ENCODE results near the gene KRTAP5-3. TPM values are rescaled to one million over a fixed set of nuclear protein-coding genes. Genes with fewer than 3 reads are reported as not detected.

Gene KRTAP5-3
- total and polyA plus RNA-seq, 4 donors: not detected

- H3K36me3 ChIP-seq (ENCODE audit: control insufficient read depth in 1 of 2, insufficient read depth in 2 of 2, low read length in 1 of 2): no peaks in the 10 kb centered on the region
- H3K9me3 ChIP-seq (ENCODE audit: control insufficient read depth, low read length): no peaks in the 10 kb centered on the region
- no peaks in the 10 kb centered on the region for H3K4me1 ChIP-seq (ENCODE audit: control insufficient read depth in 1 of 2, insufficient read depth in 2 of 2, low read length in 2 of 2)
- no peak for DNase-seq
- intact Hi-C loops (cut with DNase I): no loop called here
- no peak for ATAC-seq (ENCODE audit: low FRiP score)
- WGBS, 2 donors: 68 to 76% methylated on average over 7 of the region's 7 CpGs
- no peaks in the 10 kb centered on the region for H3K27me3 ChIP-seq (ENCODE audit: control insufficient read depth in 1 of 2, insufficient read depth in 2 of 2, low read length in 1 of 2)
- no peak overlapping the region for H3K4me3 ChIP-seq (ENCODE audit: low read length in 2 of 2)
- H3K27ac ChIP-seq (ENCODE audit: low read depth in 1 of 2, low read length in 2 of 2): no peak overlapping the region
Observed at GRCh38 chr11:1567721-1568100, 40.6 kb downstream of the KRTAP5-3 start.

GRCh38 chr11:1567052-1567720 is 41.1 kb downstream of the KRTAP5-3 start:
- H3K27ac ChIP-seq (ENCODE audit: low read depth in 1 of 2, low read length in 2 of 2): no peak overlapping the region
- ATAC-seq (ENCODE audit: low FRiP score): no peak

GRCh38 chr11:1566381-1567051 is 41.7 kb downstream of the KRTAP5-3 start:
- DNase-seq (no peak), ATAC-seq (ENCODE audit: low FRiP score) (no peak)
- WGBS, 2 donors: 76 to 80% methylated on average over 20 of the region's 20 CpGs
- H3K27ac ChIP-seq (ENCODE audit: low read depth in 1 of 2, low read length in 2 of 2): no peak overlapping the region
- no peaks in the 10 kb centered on the region for H3K36me3 ChIP-seq (ENCODE audit: control insufficient read depth in 1 of 2, insufficient read depth in 2 of 2, low read length in 1 of 2)
- intact Hi-C loops (cut with DNase I): no loop called here
- no peaks in the 10 kb centered on the region for H3K27me3 ChIP-seq (ENCODE audit: control insufficient read depth in 1 of 2, insufficient read depth in 2 of 2, low read length in 1 of 2)
- H3K4me1 ChIP-seq (ENCODE audit: control insufficient read depth in 1 of 2, insufficient read depth in 2 of 2, low read length in 2 of 2): no peaks in the 10 kb centered on the region
- H3K9me3 ChIP-seq (ENCODE audit: control insufficient read depth, low read length): no peaks in the 10 kb centered on the region
- no peak overlapping the region for H3K4me3 ChIP-seq (ENCODE audit: low read length in 2 of 2)

More at GRCh38 chr11:1567052-1567720, 41.1 kb downstream of the KRTAP5-3 start:
- no peak overlapping the region for H3K4me3 ChIP-seq (ENCODE audit: low read length in 2 of 2)
- intact Hi-C loops (cut with DNase I): no loop called here
- no peaks in the 10 kb centered on the region for H3K9me3 ChIP-seq (ENCODE audit: control insufficient read depth, low read length)
- no peaks in the 10 kb centered on the region for H3K27me3 ChIP-seq (ENCODE audit: control insufficient read depth in 1 of 2, insufficient read depth in 2 of 2, low read length in 1 of 2)
- peak; percentile 47 to 75 for DNase-seq
- 65 to 74% methylated on average over 12 to 13 of the region's 13 CpGs for WGBS, 2 donors
- H3K36me3 ChIP-seq (ENCODE audit: control insufficient read depth in 1 of 2, insufficient read depth in 2 of 2, low read length in 1 of 2): no peaks in the 10 kb centered on the region
- no peaks in the 10 kb centered on the region for H3K4me1 ChIP-seq (ENCODE audit: control insufficient read depth in 1 of 2, insufficient read depth in 2 of 2, low read length in 2 of 2)

- no peak for ATAC-seq (ENCODE audit: low FRiP score)
- WGBS, 2 donors: 79 to 81% methylated on average over 5 of the region's 5 CpGs
- no peaks in the 10 kb centered on the region for H3K36me3 ChIP-seq (ENCODE audit: control insufficient read depth in 1 of 2, insufficient read depth in 2 of 2, low read length in 1 of 2)
- no peak for DNase-seq
- intact Hi-C loops (cut with DNase I): no loop called here
- H3K9me3 ChIP-seq (ENCODE audit: control insufficient read depth, low read length): no peaks in the 10 kb centered on the region
- H3K4me1 ChIP-seq (ENCODE audit: control insufficient read depth in 1 of 2, insufficient read depth in 2 of 2, low read length in 2 of 2): no peaks in the 10 kb centered on the region
- no peak overlapping the region for H3K27ac ChIP-seq (ENCODE audit: low read depth in 1 of 2, low read length in 2 of 2)
- H3K4me3 ChIP-seq (ENCODE audit: low read length in 2 of 2): no peak overlapping the region
- no peaks in the 10 kb centered on the region for H3K27me3 ChIP-seq (ENCODE audit: control insufficient read depth in 1 of 2, insufficient read depth in 2 of 2, low read length in 1 of 2)
Observed at GRCh38 chr11:1565904-1566247, 42.4 kb downstream of the KRTAP5-3 start.

GRCh38 chr11:1565173-1565903 is 42.9 kb downstream of the KRTAP5-3 start:
- 68 to 69% methylated on average over 28 of the region's 28 CpGs for WGBS, 2 donors
- intact Hi-C loops (cut with DNase I): no loop called here
- Histone ChIP-seq H3K9me3 (ENCODE audit: control insufficient read depth, low read length) (no peaks in the 10 kb centered on the region), H3K4me3 (ENCODE audit: low read length in 2 of 2) (no peak overlapping the region), H3K27ac (ENCODE audit: low read depth in 1 of 2, low read length in 2 of 2) (no peak overlapping the region), H3K4me1 (ENCODE audit: control insufficient read depth in 1 of 2, insufficient read depth in 2 of 2, low read length in 2 of 2) (no peaks in the 10 kb centered on the region), H3K27me3 (ENCODE audit: control insufficient read depth in 1 of 2, insufficient read depth in 2 of 2, low read length in 1 of 2) (no peaks in the 10 kb centered on the region), H3K36me3 (ENCODE audit: control insufficient read depth in 1 of 2, insufficient read depth in 2 of 2, low read length in 1 of 2) (no peaks in the 10 kb centered on the region)
- ATAC-seq (ENCODE audit: low FRiP score) (no peak), DNase-seq (peak; percentile 43 to 75)

- no peaks in the 10 kb centered on the region for H3K27me3 ChIP-seq (ENCODE audit: control insufficient read depth in 1 of 2, insufficient read depth in 2 of 2, low read length in 1 of 2)
- no peaks in the 10 kb centered on the region for H3K9me3 ChIP-seq (ENCODE audit: control insufficient read depth, low read length)
- H3K4me3 ChIP-seq (ENCODE audit: low read length in 2 of 2): no peak overlapping the region
- H3K27ac ChIP-seq (ENCODE audit: low read depth in 1 of 2, low read length in 2 of 2): peak overlapping the region in 1 of 2 donors; percentile 4
- WGBS, 2 donors: 24 to 35% methylated on average over 16 of the region's 16 CpGs
- intact Hi-C loops (cut with DNase I): no loop called here
- DNase-seq (peak; percentile 83 to 94), ATAC-seq (ENCODE audit: low FRiP score) (no peak)
- no peaks in the 10 kb centered on the region for H3K4me1 ChIP-seq (ENCODE audit: control insufficient read depth in 1 of 2, insufficient read depth in 2 of 2, low read length in 2 of 2)
- H3K36me3 ChIP-seq (ENCODE audit: control insufficient read depth in 1 of 2, insufficient read depth in 2 of 2, low read length in 1 of 2): no peaks in the 10 kb centered on the region
Observed at GRCh38 chr11:1564535-1565172, 43.6 kb downstream of the KRTAP5-3 start.

- H3K27ac ChIP-seq (ENCODE audit: low read depth in 1 of 2, low read length in 2 of 2): no peak overlapping the region
- DNase-seq: peak in 1 of 2 donors; percentile 43
- H3K9me3 ChIP-seq (ENCODE audit: control insufficient read depth, low read length): no peaks in the 10 kb centered on the region
- no peak for ATAC-seq (ENCODE audit: low FRiP score)
- no peak overlapping the region for H3K4me3 ChIP-seq (ENCODE audit: low read length in 2 of 2)
- H3K36me3 ChIP-seq (ENCODE audit: control insufficient read depth in 1 of 2, insufficient read depth in 2 of 2, low read length in 1 of 2): no peaks in the 10 kb centered on the region
- no peaks in the 10 kb centered on the region for H3K4me1 ChIP-seq (ENCODE audit: control insufficient read depth in 1 of 2, insufficient read depth in 2 of 2, low read length in 2 of 2)
- intact Hi-C loops (cut with DNase I): no loop called here
- WGBS, 2 donors: 76 to 82% methylated on average over 29 of the region's 29 CpGs
- H3K27me3 ChIP-seq (ENCODE audit: control insufficient read depth in 1 of 2, insufficient read depth in 2 of 2, low read length in 1 of 2): no peaks in the 10 kb centered on the region
Observed at GRCh38 chr11:1563697-1564534, 44.3 kb downstream of the KRTAP5-3 start.

GRCh38 chr11:1563149-1563638 is 45.1 kb downstream of the KRTAP5-3 start:
- Histone ChIP-seq H3K27me3 (ENCODE audit: control insufficient read depth in 1 of 2, insufficient read depth in 2 of 2, low read length in 1 of 2) (no peaks in the 10 kb centered on the region), H3K36me3 (ENCODE audit: control insufficient read depth in 1 of 2, insufficient read depth in 2 of 2, low read length in 1 of 2) (no peaks in the 10 kb centered on the region), H3K27ac (ENCODE audit: low read depth in 1 of 2, low read length in 2 of 2) (no peak overlapping the region), H3K4me1 (ENCODE audit: control insufficient read depth in 1 of 2, insufficient read depth in 2 of 2, low read length in 2 of 2) (no peaks in the 10 kb centered on the region), H3K4me3 (ENCODE audit: low read length in 2 of 2) (no peak overlapping the region), H3K9me3 (ENCODE audit: control insufficient read depth, low read length) (no peaks in the 10 kb centered on the region)
- DNase-seq: no peak
- 44 to 46% methylated on average over 12 of the region's 12 CpGs for WGBS, 2 donors
- ATAC-seq (ENCODE audit: low FRiP score): no peak
- intact Hi-C loops (cut with DNase I): no loop called here
